SK-N-MC (cell line): ENCODE measurements around the gene ZFAND2A.

Experiments
- EZH2 ChIP-seq: fragments of 200-600 bp; sonication (generic); IDR thresholded peaks from one replicate; pipeline ENCODE4 v1.6.1; 2017; ENCODE audit warnings: antibody characterized with exemption
- POLR2AphosphoS5 ChIP-seq: IDR thresholded peaks from 2 replicates; pipeline ENCODE4 v1.6.1; 2012; ENCODE audit warnings: mild to moderate bottlenecking, low read depth, low read length, borderline replicate concordance

- TF ChIP-seq POLR2AphosphoS5 (no peak), EZH2 (no peak)
Measured at GRCh38 chr7:1152492-1152891, 7.5 kb downstream of the ZFAND2A start.
